ENCODE data around the gene NXF1.

DNA sequence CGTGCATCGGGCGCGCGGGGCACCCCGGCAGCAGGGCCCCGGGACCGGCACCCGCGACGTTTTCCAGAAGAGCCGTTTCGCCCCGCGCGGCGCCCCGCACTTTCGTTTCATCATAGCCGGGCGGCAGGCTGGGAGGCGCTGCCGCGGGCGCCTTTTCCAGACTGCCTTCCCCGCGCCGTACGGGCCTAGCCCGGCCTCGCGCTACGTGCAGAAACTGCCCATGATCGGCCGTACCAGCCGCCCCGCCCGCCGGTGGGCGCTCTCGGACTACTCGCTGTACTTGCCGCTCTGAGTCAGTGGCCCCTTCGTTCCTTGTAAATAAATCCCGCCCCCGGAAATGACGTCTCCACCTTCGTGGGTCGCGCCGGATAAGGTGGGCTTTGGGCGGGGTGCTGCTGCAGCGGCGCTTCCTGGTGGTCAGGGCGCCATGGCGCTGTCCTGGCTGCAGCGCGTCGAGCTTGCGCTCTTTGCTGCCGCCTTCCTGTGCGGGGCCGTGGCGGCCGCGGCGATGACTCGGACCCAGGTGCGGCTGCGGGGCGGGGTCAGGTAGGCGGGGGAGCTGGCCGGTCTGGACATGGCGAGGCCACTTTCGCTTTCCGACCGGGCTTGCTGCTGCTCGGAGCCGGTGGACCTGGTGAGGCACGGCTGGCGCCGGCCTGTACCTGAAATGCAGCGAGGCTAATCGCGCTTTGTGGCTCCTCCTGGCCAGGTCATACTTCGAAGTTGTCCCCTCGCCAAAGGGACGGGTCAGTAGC, 18.1 kb downstream of the NXF1 start, which contains the start of gene TMEM179B:
- TF ChIP-seq POLR2A (IDR thresholded peaks at IDR 0.05), result peak; percentile 94
- TF ChIP-seq, protein P1, sequence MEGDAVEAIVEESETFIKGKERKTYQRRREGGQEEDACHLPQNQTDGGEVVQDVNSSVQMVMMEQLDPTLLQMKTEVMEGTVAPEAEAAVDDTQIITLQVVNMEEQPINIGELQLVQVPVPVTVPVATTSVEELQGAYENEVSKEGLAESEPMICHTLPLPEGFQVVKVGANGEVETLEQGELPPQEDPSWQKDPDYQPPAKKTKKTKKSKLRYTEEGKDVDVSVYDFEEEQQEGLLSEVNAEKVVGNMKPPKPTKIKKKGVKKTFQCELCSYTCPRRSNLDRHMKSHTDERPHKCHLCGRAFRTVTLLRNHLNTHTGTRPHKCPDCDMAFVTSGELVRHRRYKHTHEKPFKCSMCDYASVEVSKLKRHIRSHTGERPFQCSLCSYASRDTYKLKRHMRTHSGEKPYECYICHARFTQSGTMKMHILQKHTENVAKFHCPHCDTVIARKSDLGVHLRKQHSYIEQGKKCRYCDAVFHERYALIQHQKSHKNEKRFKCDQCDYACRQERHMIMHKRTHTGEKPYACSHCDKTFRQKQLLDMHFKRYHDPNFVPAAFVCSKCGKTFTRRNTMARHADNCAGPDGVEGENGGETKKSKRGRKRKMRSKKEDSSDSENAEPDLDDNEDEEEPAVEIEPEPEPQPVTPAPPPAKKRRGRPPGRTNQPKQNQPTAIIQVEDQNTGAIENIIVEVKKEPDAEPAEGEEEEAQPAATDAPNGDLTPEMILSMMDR (IDR thresholded peaks at IDR 0.05), result peak in 2 of 3 experiments; percentile 52 to 62
